Epithelial cell of esophagus (primary cell): ENCODE results near the gene APPBP2.

Experiments
- DNase-seq: peaks from one replicate; pipeline ENCODE4 v3.0.0; 2010; ENCODE audit warnings: low read depth
- H3K4me3 ChIP-seq: 2 replicates; pipeline ENCODE4 v1.5.1; 2011; ENCODE audit warnings: mild to moderate bottlenecking, low read length, control low read depth
- TF ChIP-seq, protein P1 (sequence below): IDR thresholded peaks from 2 replicates; pipeline ENCODE4 v1.5.1; 2011; ENCODE audit warnings: low read depth, mild to moderate bottlenecking, low read length, control low read depth, inconsistent platforms; ENCODE audit not compliant: insufficient read depth; ENCODE audit errors: missing control alignments

Gene APPBP2

DNA sequence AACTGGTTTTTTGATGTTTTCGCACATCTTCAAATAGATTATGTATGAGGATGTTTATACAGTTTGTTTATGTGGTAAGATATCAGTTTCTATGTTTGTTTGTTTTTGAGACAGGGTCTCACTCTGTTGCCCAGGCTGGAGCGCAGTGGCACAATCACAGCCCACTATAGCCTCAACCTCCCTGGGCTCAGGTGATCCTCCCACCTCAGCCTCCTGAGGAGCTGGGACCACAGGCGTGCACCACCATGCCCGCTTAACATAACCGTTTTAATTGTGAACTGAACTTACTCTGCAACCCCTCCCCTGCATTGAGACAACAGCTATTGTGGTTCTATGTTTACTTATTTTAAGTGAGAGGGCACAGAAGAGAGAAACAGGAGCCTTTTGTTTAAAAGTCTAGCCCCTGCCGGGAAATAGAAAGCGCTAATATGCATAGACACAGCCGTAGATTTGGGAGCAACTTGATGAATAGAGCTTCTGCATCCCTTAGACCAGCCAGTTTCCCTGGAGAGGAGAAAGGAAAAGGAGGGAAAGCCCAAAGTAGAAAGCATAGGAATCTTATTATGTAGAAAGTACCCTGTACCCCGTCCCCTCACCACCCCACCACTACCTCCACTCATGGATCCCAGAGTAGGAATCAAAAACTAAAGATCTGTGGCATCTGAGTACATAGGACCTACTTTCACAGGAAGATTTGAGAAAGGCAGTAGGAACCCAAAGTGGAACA is 19.6 kb upstream of the APPBP2 start:
- DNase-seq = no peak
- no peak overlapping the region for H3K4me3 ChIP-seq
- TF ChIP-seq, protein P1, sequence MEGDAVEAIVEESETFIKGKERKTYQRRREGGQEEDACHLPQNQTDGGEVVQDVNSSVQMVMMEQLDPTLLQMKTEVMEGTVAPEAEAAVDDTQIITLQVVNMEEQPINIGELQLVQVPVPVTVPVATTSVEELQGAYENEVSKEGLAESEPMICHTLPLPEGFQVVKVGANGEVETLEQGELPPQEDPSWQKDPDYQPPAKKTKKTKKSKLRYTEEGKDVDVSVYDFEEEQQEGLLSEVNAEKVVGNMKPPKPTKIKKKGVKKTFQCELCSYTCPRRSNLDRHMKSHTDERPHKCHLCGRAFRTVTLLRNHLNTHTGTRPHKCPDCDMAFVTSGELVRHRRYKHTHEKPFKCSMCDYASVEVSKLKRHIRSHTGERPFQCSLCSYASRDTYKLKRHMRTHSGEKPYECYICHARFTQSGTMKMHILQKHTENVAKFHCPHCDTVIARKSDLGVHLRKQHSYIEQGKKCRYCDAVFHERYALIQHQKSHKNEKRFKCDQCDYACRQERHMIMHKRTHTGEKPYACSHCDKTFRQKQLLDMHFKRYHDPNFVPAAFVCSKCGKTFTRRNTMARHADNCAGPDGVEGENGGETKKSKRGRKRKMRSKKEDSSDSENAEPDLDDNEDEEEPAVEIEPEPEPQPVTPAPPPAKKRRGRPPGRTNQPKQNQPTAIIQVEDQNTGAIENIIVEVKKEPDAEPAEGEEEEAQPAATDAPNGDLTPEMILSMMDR = no peak

DNA sequence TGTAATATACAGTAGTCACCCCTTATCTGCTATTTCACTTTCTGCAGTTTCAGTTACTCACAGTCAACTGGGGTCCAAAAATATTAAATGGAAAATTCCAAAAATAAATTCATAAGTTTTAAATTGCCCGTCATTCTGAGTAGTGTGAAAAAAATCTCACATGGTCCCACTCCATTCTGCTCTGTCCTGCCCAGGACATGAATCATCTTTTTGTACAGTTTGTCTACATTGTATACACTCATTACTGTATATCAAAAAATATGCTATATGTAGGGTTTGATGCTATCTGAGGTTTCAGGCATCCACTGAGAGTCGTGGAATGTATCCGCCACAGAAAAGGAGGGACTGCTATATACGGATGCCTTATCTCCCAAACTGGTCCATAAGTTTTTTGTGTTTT is 16.0 kb upstream of the APPBP2 start:
- H3K4me3 ChIP-seq = no peak overlapping the region
- peak; percentile 51 for DNase-seq
- TF ChIP-seq, protein P1 = no peak

DNA sequence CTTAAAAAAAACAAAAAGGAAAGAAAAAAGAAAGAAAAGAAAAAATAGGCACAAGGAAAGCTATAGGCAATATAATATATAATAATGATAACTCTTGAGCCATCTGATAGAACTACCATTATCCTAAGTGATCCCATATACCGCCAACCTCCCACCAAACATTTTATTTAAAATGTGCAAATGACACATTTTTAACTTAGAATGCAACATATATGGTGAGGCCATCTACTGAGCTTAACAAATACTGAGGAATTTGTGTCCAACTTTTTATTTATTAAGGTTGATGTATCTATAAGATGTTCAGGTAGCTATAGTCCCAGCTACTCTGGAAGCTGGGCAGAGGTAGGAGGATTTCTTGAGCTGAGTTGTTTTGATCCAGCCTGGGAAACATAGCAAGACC is 14.4 kb upstream of the APPBP2 start:
- no peak for DNase-seq
- TF ChIP-seq, protein P1 = no peak

DNA sequence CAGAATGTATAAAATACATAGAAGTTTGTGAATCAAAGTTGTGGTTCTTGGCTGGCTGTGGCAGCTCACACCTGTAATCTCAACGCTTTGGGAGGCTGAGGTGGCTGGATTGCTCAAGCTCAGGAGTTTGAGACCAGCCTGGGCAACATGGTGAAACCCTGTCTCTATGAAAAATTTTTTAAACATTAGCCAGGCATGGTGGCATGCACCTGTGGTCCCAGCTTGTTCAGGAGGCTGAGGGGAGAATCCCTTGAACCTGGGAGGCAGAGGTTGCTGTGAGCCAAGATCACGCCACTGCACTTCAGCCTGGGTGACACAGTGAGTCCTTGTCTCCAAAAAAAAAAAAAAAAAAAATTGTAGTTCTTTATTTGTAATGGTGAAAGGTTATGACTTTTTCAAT is 13.8 kb upstream of the APPBP2 start:
- no peak overlapping the region for H3K4me3 ChIP-seq
- TF ChIP-seq, protein P1 = no peak
- DNase-seq = no peak

More for the DNA sequence above, 14.4 kb upstream of the APPBP2 start:
- H3K4me3 ChIP-seq = no peak overlapping the region

DNA sequence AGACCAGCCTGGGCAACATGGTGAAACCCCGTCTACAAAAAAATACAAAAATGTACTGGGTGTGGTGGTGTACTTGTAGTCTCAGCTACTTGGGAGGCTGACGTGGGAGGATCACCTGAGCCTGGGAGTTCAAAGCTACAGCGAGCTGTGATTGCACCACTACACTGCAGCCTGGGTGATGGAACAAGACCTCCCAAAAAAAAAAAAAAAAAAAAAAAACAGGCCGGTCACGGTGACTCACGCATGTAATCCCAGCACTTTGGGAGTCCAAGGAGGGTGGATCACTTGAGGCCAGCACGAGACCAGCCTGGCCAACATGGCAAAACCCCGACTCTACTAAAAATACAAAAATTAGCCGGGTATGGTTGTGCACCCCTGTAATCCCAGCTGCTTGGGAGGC is 12.7 kb upstream of the APPBP2 start:
- no peak overlapping the region for H3K4me3 ChIP-seq
- no peak for DNase-seq
- TF ChIP-seq, protein P1 = no peak

DNA sequence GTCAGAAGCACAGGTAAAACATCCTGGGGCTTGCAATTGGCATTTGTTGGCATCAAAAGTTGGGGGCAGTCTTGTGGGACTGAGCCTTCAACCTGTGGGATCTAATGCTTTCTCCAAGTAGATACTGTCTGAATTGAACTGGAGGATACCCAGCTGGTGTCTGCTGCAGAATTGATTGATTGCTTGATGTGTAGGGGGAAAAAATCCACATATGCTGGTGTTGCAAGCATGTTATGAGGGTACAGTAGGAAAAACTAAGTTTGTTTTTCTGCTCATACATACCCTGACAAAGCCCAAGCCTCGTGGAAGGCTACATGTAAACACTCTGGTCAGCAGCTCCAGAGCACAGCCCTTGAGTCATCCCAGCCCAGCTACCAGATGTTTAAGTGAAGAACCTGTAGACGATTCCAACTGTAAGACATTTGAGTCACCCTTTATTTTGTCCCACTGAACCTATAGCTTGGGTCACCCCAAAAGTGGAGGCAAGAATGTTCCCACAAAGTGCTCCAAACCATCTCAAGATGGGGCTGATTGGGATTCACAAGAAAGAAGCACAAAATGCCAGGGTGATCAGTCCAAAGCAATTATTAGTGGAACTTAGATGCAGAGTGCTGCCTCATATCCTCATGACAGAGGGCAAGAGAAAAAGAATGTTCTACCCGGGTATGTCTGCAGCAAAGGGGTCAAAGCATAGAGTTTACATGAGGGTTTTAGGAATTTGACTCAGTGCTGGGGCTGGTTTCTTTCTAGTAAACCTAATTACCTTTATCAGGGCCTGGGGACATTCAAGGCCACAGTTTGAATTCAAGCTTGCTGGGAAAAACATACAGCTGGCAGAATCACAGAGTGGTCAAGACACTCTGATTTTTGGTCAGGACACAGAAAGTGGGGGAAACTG is 9.6 kb upstream of the APPBP2 start:
- TF ChIP-seq, protein P1 = no peak
- DNase-seq = no peak
- no peak overlapping the region for H3K4me3 ChIP-seq
